Neural cell (in vitro differentiated cells): Measurements from ENCODE around the gene OSBPL1A. TPM values are rescaled to one million over a fixed set of nuclear protein-coding genes. Genes with fewer than 3 reads are reported as not detected.

Experiments
- H2AFZ ChIP-seq: fragments of 200-600, 300-800 bp; sonication (generic), shearing (Covaris generic); 2 replicates; pipeline ENCODE4 v1.6.0; 2014; ENCODE audit warnings: low read depth, mild to moderate bottlenecking, antibody characterized with exemption, low read length, moderate library complexity
- H3F3A ChIP-seq: fragments of 200-600 bp; shearing (Covaris generic); 2 replicates; pipeline ENCODE4 v1.6.1; 2016; ENCODE audit warnings: mild to moderate bottlenecking, moderate library complexity, mixed read lengths, antibody characterized with exemption, low read length; ENCODE audit not compliant: insufficient read depth, poor library complexity, severe bottlenecking
- H3K27ac ChIP-seq: fragments of 200-600, 300-800 bp; sonication (generic), shearing (Covaris generic); 2 replicates; pipeline ENCODE4 v1.5.1; 2014; ENCODE audit warnings: mild to moderate bottlenecking, low read length, moderate library complexity
- H3K27me3 ChIP-seq: fragments of 300-800, 200-600 bp; sonication (generic), shearing (Covaris generic); 2 replicates; pipeline ENCODE4 v1.6.0; 2014; ENCODE audit warnings: mild to moderate bottlenecking, low read depth, low read length, moderate library complexity; ENCODE audit not compliant: insufficient read depth
- H3K36me3 ChIP-seq: fragments of 300-800, 200-600 bp; sonication (generic), shearing (Covaris generic); 2 replicates; pipeline ENCODE4 v1.5.1; 2014; ENCODE audit warnings: mild to moderate bottlenecking, antibody characterized with exemption, low read length, moderate library complexity; ENCODE audit not compliant: insufficient read depth
- H3K4me2 ChIP-seq: fragments of 300-800, 200-600 bp; sonication (generic), shearing (Covaris generic); 2 replicates; pipeline ENCODE4 v1.6.0; 2014; ENCODE audit warnings: mild to moderate bottlenecking, low read length
- H3K4me3 ChIP-seq: fragments of 300-800, 200-600 bp; sonication (generic), shearing (Covaris generic); 2 replicates; pipeline ENCODE4 v1.5.1; 2014; ENCODE audit warnings: mild to moderate bottlenecking, low read length, moderate library complexity
- H3K79me2 ChIP-seq: fragments of 200-600 bp; shearing (Covaris generic); replicated peaks from 2 replicates; pipeline ENCODE4 v1.6.0; 2014; ENCODE audit warnings: mild to moderate bottlenecking, low read length, moderate library complexity; ENCODE audit not compliant: insufficient read depth
- H3K9ac ChIP-seq: fragments of 300-800, 200-600 bp; sonication (generic), shearing (Covaris generic); 2 replicates; pipeline ENCODE4 v1.6.1; 2016; ENCODE audit warnings: mild to moderate bottlenecking, low read length, mixed read lengths
- H3K9me2 ChIP-seq: fragments of 200-600 bp; shearing (Covaris generic); 2 replicates; pipeline ENCODE4 v1.6.1; 2016; ENCODE audit warnings: mild to moderate bottlenecking, low read length, mixed read lengths; ENCODE audit not compliant: insufficient read depth
- H3K9me3 ChIP-seq: fragments of 200-600, 300-800 bp; sonication (generic), shearing (Covaris generic); 2 replicates; pipeline ENCODE4 v1.6.1; 2016; ENCODE audit warnings: mild to moderate bottlenecking, mixed run types, low read length, moderate library complexity, mixed read lengths
- H4K20me1 ChIP-seq: fragments of 200-600 bp; shearing (Covaris generic); 2 replicates; pipeline ENCODE4 v1.6.1; 2016; ENCODE audit warnings: mild to moderate bottlenecking, mixed run types; ENCODE audit not compliant: insufficient read depth
- CTCF ChIP-seq: fragments of 450-650 bp; IDR thresholded peaks from 2 replicates; pipeline ENCODE4 v1.5.1; 2014; ENCODE audit warnings: antibody characterized with exemption, mild to moderate bottlenecking, moderate library complexity; ENCODE audit not compliant: poor library complexity, severe bottlenecking
- EP300 ChIP-seq: fragments of 450-650 bp; conservative IDR thresholded peaks from 2 replicates; pipeline ENCODE4 v1.6.1; 2014; ENCODE audit warnings: antibody characterized with exemption, mild to moderate bottlenecking, moderate library complexity; ENCODE audit not compliant: poor library complexity, severe bottlenecking
- EZH2 ChIP-seq: fragments of 200-600, 300-800 bp; shearing (Covaris generic), sonication (generic); IDR thresholded peaks from 2 replicates; pipeline ENCODE4 v1.6.1; 2014; ENCODE audit warnings: antibody characterized with exemption, low read length, borderline replicate concordance, mild to moderate bottlenecking; ENCODE audit not compliant: insufficient read depth, poor library complexity, severe bottlenecking
- MXI1 ChIP-seq: fragments of 450-650 bp; conservative IDR thresholded peaks from 2 replicates; pipeline ENCODE4 v1.6.1; 2014; ENCODE audit warnings: antibody characterized with exemption, mild to moderate bottlenecking; ENCODE audit not compliant: poor library complexity, severe bottlenecking
- POLR2AphosphoS5 ChIP-seq: IDR thresholded peaks from 2 replicates; pipeline ENCODE4 v1.6.1; 2012
- RAD21 ChIP-seq: fragments of 450-650 bp; conservative IDR thresholded peaks from 2 replicates; pipeline ENCODE4 v1.6.1; 2014; ENCODE audit warnings: antibody characterized with exemption, mild to moderate bottlenecking, moderate library complexity
- REST ChIP-seq: IDR thresholded peaks from 2 replicates; pipeline ENCODE4 v1.6.1; 2012; ENCODE audit warnings: borderline replicate concordance
- SMC3 ChIP-seq: fragments of 450-650 bp; conservative IDR thresholded peaks from 2 replicates; pipeline ENCODE4 v1.6.1; 2014; ENCODE audit warnings: antibody characterized with exemption, mild to moderate bottlenecking, moderate library complexity; ENCODE audit not compliant: poor library complexity
- TAF1 ChIP-seq: IDR thresholded peaks from 2 replicates; pipeline ENCODE4 v1.6.1; 2012; ENCODE audit warnings: low read depth
- polyA plus RNA-seq: library from polyadenylated mRNA; depleted of rRNA; stranded (reverse); fragments of >200 nt; gene quantifications from 2 replicates; pipeline ENCODE4 v1.2.3, GENCODE V29; 2014

Gene OSBPL1A
- polyA plus RNA-seq, 1 donor from 2014 or later, result 24.9 TPM

DNA sequence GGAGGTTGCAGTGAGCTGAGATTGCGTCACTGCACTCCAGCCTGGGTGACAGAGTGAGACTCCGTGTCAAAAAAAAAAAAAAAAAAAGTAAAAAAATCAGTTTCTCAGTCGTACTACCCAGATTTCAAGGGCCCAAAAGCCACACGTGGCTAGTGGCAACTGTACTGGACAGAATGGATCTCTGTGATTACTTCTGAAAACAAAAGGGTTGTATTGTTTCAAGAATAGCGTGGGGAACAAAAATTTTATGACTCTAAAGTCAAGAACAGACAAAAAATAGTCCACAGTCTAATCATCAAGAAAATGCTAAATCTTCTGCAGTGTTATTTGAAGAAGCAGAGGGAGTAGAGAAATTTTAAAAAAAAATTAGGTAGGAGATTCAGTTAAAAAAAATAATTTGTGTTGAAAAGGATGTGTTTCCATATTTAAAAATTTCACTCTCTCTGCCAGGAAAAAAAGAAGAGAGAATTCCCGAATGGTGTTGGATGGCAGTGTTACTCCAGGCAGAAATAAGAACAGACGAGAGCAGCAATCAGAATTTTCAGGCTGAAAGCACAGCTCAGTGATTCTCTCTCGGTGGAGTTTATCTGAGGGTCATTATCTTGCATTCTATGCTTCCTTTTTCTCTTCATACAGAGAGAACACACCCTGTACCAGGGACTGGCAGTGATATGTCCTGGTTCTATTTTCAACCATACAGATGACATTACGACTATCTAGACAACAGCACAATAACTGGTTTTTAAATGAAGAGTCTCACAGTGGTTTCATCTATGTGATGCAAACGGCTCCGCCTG lies 196.9 kb downstream of the OSBPL1A start:
- TF ChIP-seq TAF1 (no peak), EP300 (no peak), SMC3 (no peak), EZH2 (no peak), POLR2AphosphoS5 (no peak)
- Histone ChIP-seq H3K9ac (no peak overlapping the region), H3K9me2 (no peaks in the 10 kb centered on the region), H3K4me3 (peak overlapping the region; percentile 13), H3F3A (no peaks in the 10 kb centered on the region), H3K27ac (no peak overlapping the region), H3K27me3 (no peaks in the 10 kb centered on the region), H3K79me2 (no peaks in the 10 kb centered on the region), H3K9me3 (no peaks in the 10 kb centered on the region), H3K4me2 (no peak overlapping the region), H2AFZ (peak overlapping the region; percentile 5), H3K36me3 (no peaks in the 10 kb centered on the region), H4K20me1 (no peaks in the 10 kb centered on the region)

DNA sequence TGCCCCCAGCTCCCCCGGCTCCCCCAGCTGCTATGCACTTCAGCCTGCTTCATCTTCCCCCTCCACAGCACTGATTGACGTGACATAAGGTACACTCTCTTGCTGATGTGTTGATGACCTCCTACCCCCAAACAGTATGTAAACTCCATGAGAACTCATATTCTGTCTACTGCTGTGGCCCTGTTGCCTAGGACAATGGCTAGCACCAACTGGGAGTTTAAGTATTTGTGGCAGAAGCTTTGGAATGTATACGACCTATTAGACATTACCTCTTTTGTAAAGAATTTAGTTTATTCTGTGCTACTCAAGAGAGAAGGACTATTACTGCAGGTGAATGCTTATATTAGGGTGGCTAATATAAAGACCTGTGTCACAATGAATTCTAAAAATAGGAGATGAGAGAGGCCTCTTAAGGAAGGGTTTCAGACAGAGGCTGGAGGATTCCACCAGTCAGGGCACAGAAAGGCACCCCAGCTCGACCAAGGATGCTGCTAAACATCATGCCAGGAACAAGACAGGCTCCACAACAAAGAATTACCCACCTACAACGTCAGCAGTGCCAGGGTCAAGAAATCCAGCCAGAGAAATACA lies 198.2 kb downstream of the OSBPL1A start:
- no peak for TF ChIP-seq EP300
- no peak for TF ChIP-seq MXI1
- TF ChIP-seq TAF1, result no peak
- TF ChIP-seq EZH2, result no peak
- TF ChIP-seq CTCF, result no peak
- no peak for TF ChIP-seq RAD21
- TF ChIP-seq REST, result no peak
- TF ChIP-seq POLR2AphosphoS5, result no peak
- Histone ChIP-seq H3K9me2 (no peaks in the 10 kb centered on the region), H3K27ac (no peak overlapping the region)

More for the DNA sequence above, 198.2 kb downstream of the OSBPL1A start:
- Histone ChIP-seq H3K9ac (no peak overlapping the region), H3K4me3 (no peak overlapping the region), H3K27me3 (no peaks in the 10 kb centered on the region), H3K36me3 (no peaks in the 10 kb centered on the region), H3K9me3 (no peaks in the 10 kb centered on the region), H3K4me2 (no peak overlapping the region), H2AFZ (no peak overlapping the region), H4K20me1 (no peaks in the 10 kb centered on the region), H3F3A (no peaks in the 10 kb centered on the region), H3K79me2 (no peaks in the 10 kb centered on the region)
